ENCODE measurements around the gene ITPK1. TPM values are rescaled to one million over a fixed set of nuclear protein-coding genes. Genes with fewer than 3 reads are reported as not detected.

ITPK1 gene
- total and polyA plus RNA-seq, 8 donors: 17.8 to 46.3 (median 28.9) TPM

GRCh38 chr14:92981726-92982125, 134.0 kb downstream of the ITPK1 start:
- Histone ChIP-seq H3K36me3 (peaks cover 0 to 40% (median 27%) of the 10 kb centered on the region in 4 donors), H3K4me3 (no peak overlapping the region), H3K4me1 (peaks cover 14 to 23% (median 20%) of the 10 kb centered on the region in 4 donors), H3K27me3 (no peaks in the 10 kb centered on the region), H3K9me3 (peaks cover 4 to 29% (median 20%) of the 10 kb centered on the region in 4 donors), H3K27ac (no peak overlapping the region)
- intact Hi-C loops (cut with DNase I; ENCODE audit: low total_unique reads): no loop called here
- WGBS, 5 donors: 94 to 97% (median 96%) methylated on average over 8 of the region's 8 CpGs
- DNase-seq: no peak
- TF ChIP-seq EP300 (IDR thresholded peaks at IDR 0.05): no peak
- TF ChIP-seq POLR2AphosphoS5 (IDR thresholded peaks at IDR 0.05): no peak
- TF ChIP-seq, protein P1, sequence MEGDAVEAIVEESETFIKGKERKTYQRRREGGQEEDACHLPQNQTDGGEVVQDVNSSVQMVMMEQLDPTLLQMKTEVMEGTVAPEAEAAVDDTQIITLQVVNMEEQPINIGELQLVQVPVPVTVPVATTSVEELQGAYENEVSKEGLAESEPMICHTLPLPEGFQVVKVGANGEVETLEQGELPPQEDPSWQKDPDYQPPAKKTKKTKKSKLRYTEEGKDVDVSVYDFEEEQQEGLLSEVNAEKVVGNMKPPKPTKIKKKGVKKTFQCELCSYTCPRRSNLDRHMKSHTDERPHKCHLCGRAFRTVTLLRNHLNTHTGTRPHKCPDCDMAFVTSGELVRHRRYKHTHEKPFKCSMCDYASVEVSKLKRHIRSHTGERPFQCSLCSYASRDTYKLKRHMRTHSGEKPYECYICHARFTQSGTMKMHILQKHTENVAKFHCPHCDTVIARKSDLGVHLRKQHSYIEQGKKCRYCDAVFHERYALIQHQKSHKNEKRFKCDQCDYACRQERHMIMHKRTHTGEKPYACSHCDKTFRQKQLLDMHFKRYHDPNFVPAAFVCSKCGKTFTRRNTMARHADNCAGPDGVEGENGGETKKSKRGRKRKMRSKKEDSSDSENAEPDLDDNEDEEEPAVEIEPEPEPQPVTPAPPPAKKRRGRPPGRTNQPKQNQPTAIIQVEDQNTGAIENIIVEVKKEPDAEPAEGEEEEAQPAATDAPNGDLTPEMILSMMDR (IDR thresholded peaks at IDR 0.05): no peak

- peaks cover 0 to 49% (median 32%) of the 10 kb centered on the region in 4 donors for H3K36me3 ChIP-seq
- no peak overlapping the region for H3K4me3 ChIP-seq
- TF ChIP-seq POLR2AphosphoS5 (IDR thresholded peaks at IDR 0.05): no peak
- no peaks in the 10 kb centered on the region for H3K27me3 ChIP-seq
- H3K27ac ChIP-seq: no peak overlapping the region
- H3K9me3 ChIP-seq: peaks cover 4 to 38% (median 28%) of the 10 kb centered on the region in 4 donors
- 94 to 100% (median 96%) methylated on average over 4 of the region's 4 CpGs for WGBS, 5 donors
- DNase-seq: no peak
- intact Hi-C loops (cut with DNase I; ENCODE audit: low total_unique reads): no loop called here
- peaks cover 6 to 15% (median 12%) of the 10 kb centered on the region in 4 donors for H3K4me1 ChIP-seq
Measured at GRCh38 chr14:92980866-92981265, 134.9 kb downstream of the ITPK1 start.

DNA sequence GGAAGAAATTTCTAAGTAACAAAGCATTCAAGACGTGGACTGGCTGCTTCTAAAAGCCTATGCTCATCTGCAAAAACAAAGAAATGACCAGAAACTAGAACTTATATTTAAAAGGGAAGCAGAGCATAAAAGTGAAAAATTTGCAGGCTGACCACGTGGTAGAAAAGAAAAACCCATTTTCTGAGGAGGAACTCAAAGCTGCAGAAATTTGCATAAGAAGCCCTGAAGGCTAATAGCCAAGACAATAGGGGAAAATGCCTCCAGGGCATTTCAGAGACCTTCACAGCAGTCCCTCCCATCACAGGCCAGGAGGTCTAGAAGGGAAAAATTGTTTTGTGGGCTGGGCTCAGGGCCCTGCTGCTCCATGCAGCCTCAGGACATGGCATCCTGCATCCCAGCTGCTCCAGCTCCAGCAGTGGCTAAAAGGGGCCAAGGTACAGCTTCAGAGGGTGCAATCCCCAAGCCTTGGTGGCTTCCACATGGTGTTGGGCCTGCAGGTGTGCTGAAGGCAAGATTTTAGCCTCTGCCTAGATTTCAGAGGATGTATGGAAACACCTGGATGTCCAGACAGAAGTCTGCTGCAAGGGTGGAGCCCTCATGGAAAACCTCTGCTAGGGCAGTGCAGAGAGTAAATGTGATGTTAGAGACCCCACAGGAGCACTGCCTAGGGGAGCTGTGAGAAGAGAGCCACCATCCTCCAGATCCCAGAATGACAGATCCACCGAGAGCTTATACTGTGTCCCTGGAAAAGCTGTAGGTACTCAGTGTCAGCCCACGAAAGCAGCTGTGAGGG, 137.3 kb downstream of the ITPK1 start:
- intact Hi-C loops (cut with DNase I; ENCODE audit: low total_unique reads): no loop called here
- H3K4me1 ChIP-seq: peaks cover 0 to 6% (median 5%) of the 10 kb centered on the region in 4 donors
- H3K36me3 ChIP-seq: peaks cover 0 to 52% (median 36%) of the 10 kb centered on the region in 4 donors

GRCh38 chr14:92976268-92976667, 139.5 kb downstream of the ITPK1 start:
- H3K4me3 ChIP-seq: no peak overlapping the region
- H3K27ac ChIP-seq: no peak overlapping the region
- 92 to 100% (median 97%) methylated on average over 2 of the region's 2 CpGs for WGBS, 5 donors
- peaks cover 0 to 15% (median 11%) of the 10 kb centered on the region in 4 donors for H3K4me1 ChIP-seq
- DNase-seq: no peak
- no peaks in the 10 kb centered on the region for H3K27me3 ChIP-seq
- peaks cover 0 to 40% (median 31%) of the 10 kb centered on the region in 4 donors for H3K36me3 ChIP-seq
- intact Hi-C loops (cut with DNase I; ENCODE audit: low total_unique reads): no loop called here
- H3K9me3 ChIP-seq: peaks cover 4 to 42% (median 30%) of the 10 kb centered on the region in 4 donors
- TF ChIP-seq POLR2A (IDR thresholded peaks at IDR 0.05) (no peak), EP300 (IDR thresholded peaks at IDR 0.05) (no peak), POLR2AphosphoS5 (IDR thresholded peaks at IDR 0.05) (no peak)
- TF ChIP-seq, protein P1 (IDR thresholded peaks at IDR 0.05): no peak

More for the DNA sequence above, 137.3 kb downstream of the ITPK1 start:
- WGBS, 5 donors: 87 to 92% (median 88%) methylated on average over 4 of the region's 4 CpGs
- TF ChIP-seq POLR2AphosphoS5 (IDR thresholded peaks at IDR 0.05) (no peak), POLR2A (IDR thresholded peaks at IDR 0.05) (no peak), EP300 (IDR thresholded peaks at IDR 0.05) (no peak)
- TF ChIP-seq, protein P1 (IDR thresholded peaks at IDR 0.05): no peak
- no peak overlapping the region for H3K27ac ChIP-seq
- DNase-seq: no peak
- no peak overlapping the region for H3K4me3 ChIP-seq
- peaks cover 4 to 42% (median 30%) of the 10 kb centered on the region in 4 donors for H3K9me3 ChIP-seq
- H3K27me3 ChIP-seq: no peaks in the 10 kb centered on the region

Data from stomach (tissue), 9 donors.